Fibroblast of pulmonary artery (primary cell): Measurements from ENCODE around the gene MRPL40.

Source experiments
- DNase-seq: peaks from one replicate; pipeline ENCODE4 v3.0.0-alpha.2; 2010; ENCODE audit warnings: low read depth
- H3K4me3 ChIP-seq: replicated peaks from 2 replicates; pipeline ENCODE4 v1.5.1; 2011; ENCODE audit warnings: low read depth, mild to moderate bottlenecking, control low read depth, low read length, moderate library complexity
- TF ChIP-seq, protein P1 (sequence below): IDR thresholded peaks from 2 replicates; pipeline ENCODE4 v1.5.1; 2011; ENCODE audit warnings: mild to moderate bottlenecking, control low read depth, low read length, inconsistent platforms; ENCODE audit errors: missing control alignments

MRPL40 gene

DNA sequence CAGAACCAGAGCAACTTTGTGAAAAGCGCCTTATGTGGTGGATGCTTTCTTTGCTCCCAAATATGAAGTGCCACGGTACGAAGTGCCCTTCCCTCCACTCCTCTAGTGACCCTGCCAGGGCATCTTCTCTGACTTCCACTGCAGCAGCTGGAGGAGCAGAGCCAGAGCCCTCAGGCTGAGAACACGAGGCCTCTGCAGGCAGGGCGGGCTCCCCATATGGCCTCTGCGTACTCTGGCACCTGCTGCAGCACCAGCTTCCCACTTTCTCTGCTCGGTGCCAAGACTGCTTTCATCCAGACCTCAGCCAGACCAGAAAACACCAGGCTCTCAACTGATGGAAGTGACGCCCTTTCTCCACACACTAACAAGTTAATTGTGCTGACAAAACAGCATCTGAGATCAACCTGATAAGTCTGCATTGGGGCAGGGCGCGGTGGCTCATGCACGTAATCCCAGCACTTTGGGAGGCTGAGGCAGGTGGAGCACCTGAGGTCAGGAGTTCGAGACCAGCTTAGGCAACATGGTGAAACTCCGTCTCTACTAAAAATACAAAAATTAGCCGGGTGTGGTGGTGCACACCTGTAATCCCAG lies 33.9 kb downstream of the MRPL40 start:
- no peak for DNase-seq
- no peak overlapping the region for H3K4me3 ChIP-seq
- TF ChIP-seq, protein P1, sequence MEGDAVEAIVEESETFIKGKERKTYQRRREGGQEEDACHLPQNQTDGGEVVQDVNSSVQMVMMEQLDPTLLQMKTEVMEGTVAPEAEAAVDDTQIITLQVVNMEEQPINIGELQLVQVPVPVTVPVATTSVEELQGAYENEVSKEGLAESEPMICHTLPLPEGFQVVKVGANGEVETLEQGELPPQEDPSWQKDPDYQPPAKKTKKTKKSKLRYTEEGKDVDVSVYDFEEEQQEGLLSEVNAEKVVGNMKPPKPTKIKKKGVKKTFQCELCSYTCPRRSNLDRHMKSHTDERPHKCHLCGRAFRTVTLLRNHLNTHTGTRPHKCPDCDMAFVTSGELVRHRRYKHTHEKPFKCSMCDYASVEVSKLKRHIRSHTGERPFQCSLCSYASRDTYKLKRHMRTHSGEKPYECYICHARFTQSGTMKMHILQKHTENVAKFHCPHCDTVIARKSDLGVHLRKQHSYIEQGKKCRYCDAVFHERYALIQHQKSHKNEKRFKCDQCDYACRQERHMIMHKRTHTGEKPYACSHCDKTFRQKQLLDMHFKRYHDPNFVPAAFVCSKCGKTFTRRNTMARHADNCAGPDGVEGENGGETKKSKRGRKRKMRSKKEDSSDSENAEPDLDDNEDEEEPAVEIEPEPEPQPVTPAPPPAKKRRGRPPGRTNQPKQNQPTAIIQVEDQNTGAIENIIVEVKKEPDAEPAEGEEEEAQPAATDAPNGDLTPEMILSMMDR: no peak

DNA sequence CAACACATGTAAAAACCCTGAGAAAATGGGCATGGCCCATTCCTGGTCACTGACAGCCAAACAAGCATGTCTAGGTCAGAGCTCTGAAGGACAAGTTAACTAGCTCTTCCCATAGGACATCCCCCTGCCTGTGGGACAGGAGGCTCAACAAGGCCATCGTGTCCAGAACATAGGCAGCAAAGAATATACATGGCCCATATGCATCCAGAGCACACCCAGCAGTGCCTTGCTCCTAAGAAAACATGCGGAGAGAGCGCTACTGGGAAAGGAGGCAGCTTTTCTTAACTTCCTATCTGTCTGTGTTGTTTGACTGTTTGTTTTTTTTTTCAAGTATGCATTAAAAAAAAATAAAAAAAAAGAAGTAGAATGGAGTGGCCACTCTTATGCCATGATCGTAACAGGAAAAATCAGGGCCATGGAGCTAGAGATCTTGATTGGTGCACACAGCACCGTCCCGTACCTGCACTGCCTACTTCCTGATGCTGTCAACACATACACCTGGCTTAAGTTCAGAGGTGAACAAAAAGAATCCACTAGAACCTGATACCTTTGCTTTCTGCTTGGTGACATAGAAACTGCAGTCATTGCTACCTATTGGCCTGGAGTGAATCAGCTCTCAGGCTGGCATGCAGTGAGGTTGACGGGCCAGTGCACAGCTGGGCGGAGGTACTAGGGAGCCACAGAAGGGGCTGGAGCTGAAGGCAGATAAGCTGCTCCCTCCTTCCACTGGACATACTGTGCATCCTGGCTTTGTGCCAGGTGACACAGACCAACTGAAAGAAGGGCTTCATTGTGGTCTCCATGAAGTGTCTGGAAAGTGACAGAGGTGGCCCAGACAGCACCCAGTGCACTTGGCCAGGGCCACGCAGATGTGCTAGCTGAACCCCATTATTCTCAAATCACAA lies 34.8 kb downstream of the MRPL40 start:
- H3K4me3 ChIP-seq: no peak overlapping the region
- DNase-seq: no peak
- TF ChIP-seq, protein P1: no peak

DNA sequence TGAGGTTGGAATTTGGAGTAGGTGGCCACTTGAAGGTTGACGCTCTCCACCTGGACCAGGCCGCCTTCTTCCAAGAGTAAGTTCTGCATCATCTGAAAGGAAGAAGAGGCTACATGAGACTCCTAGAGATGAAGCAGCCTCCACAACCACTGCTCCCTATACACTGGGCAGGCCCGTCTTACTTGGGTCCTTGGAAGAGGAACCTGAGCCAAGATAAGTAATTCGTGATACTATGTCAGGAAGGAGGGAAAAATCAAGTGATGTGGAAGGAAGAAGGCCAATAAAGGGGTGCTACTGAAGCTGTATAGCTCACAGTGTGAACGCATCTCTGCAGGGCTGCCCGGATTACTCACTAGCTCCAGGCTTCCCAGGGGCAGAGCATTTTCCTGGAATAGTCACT lies 35.6 kb downstream of the MRPL40 start:
- TF ChIP-seq, protein P1: no peak
- H3K4me3 ChIP-seq: no peak overlapping the region
- no peak for DNase-seq

DNA sequence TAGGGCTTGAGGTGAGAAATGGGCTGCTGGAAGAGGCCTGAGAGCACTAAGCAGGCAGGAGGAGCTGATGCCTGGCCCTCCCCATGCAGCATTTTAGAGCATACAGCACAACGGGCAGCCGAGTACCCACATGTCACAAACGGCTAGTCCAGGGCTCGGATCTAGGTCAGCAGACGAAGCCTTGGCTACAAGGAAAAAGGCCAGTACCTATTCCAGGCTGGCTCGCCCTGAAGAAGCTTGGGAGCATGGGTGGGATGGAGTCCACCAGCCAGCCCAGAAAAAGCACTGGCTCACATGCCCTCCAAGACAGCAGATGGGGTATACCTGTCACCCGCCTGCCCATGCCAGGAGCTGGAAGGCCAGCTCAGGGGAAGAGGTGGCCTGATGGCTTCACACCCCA lies 37.1 kb downstream of the MRPL40 start:
- H3K4me3 ChIP-seq: no peak overlapping the region
- no peak for DNase-seq
- TF ChIP-seq, protein P1: no peak

DNA sequence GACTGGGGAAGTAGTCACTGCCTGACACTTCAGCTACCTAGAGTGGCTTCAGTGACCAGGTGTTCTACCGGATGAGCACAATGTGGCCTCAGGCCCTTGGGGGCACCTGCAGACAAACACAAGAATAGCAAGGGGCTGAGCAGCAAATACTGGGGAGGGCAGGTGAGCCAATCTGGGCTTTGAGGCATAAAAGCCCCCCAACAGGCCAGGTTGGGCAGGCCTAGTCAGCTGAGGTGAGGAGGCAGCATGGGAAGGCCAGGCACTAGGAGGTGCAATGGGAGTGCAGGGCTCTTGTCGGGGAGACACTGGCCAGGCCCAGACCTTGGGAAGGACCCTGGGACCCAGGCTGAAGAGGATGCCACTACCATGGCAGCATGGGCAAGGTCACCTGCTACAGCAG lies 37.7 kb downstream of the MRPL40 start:
- TF ChIP-seq, protein P1: no peak

DNA sequence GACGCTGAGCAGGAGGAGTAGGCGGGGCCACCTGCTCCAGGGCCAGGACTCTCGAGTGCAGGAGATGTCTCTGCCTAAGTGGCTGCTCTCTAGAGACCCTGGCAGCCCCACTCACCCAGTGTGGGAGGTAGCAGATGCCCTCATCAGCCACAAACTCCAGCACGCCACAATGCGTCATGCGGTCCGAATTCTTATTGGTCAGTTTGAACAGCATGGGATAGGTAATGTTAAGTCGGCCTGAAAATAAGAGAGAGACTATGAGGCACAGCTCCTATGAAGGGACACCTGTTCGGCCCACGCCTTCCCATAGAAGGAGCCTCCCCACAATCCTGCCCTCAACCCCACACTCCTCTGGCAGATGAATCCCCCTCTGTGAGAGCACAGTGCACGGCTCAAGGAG lies 39.2 kb downstream of the MRPL40 start:
- no peak for DNase-seq
- TF ChIP-seq, protein P1: no peak
- H3K4me3 ChIP-seq: no peak overlapping the region

More for the DNA sequence above, 37.7 kb downstream of the MRPL40 start:
- no peak overlapping the region for H3K4me3 ChIP-seq
- DNase-seq: no peak

DNA sequence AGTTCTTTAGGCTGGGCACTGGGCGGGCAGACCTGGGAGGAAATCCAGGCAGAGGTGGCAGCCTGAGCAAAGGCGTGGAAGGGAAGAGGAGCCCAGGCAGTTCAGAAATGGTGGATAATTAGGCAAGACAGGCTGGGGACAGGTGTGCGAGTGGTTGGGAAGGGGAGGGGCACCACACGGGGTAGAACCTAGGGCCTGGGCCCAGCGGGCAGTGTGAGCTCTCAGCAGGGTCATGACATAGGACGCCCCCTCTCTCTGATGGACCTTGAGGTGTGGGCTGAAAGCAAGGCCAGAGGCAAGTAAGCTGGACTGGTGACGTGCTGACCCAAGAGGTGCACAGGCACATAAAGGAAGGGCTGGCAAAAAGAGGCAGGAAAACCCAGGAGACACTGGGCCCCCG lies 39.9 kb downstream of the MRPL40 start:
- no peak overlapping the region for H3K4me3 ChIP-seq
- no peak for DNase-seq
- TF ChIP-seq, protein P1: no peak
